Measurements from ENCODE around the gene PM20D2.

- TF ChIP-seq POLR2A (IDR thresholded peaks at IDR 0.05) (no peak), CTCF (IDR thresholded peaks at IDR 0.05) (no peak)
These were observed 532 bp upstream of the PM20D2 start for GRCh38 chr6:89145091-89145955.
